ENCODE results near the gene ZNF236. TPM values are rescaled to one million over a fixed set of nuclear protein-coding genes. Genes with fewer than 3 reads are reported as not detected.

Gene ZNF236
- total RNA-seq, 4 donors from 2014 or later = 21.0 to 36.3 (median 31.8) TPM

DNA sequence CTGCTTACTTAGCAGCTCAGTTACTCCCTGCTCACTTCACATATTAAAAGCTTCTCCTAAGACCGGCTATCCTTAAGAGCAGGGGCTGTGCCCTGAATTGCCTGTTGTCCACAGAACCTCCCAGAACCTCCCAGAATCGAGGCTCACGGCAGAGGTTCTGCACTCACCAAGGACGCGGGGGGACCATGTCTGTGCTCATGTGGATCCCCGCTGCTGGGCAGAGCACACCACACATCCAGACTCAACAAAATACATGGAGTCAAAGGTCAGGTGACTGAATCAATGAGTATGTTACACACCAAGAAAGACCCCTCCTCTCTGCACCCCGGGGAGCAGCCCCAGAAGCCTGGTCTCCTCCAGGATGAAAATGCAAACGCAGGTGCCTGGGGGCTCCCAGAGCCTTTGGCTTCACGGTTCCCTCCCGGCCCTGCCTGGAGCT is 161.3 kb downstream of the ZNF236 start:
- 55 to 61% methylated on average over 9 of the region's 10 CpGs for WGBS, 2 donors
- peaks cover 0 to 47% (median 0%) of the 10 kb centered on the region in 3 donors for H3K36me3 ChIP-seq
- H3K27me3 ChIP-seq = no peaks in the 10 kb centered on the region
- DNase-seq (ENCODE audit: low spot score in 2 of 2) = no peak
- H3K27ac ChIP-seq = peak overlapping the region in 2 of 4 donors; percentile 44 to 82
- no peak overlapping the region for H3K4me3 ChIP-seq
- no peak for TF ChIP-seq EP300 (IDR thresholded peaks at IDR 0.05)
- no peak for TF ChIP-seq POLR2A (IDR thresholded peaks at IDR 0.05)
- TF ChIP-seq, protein P1, sequence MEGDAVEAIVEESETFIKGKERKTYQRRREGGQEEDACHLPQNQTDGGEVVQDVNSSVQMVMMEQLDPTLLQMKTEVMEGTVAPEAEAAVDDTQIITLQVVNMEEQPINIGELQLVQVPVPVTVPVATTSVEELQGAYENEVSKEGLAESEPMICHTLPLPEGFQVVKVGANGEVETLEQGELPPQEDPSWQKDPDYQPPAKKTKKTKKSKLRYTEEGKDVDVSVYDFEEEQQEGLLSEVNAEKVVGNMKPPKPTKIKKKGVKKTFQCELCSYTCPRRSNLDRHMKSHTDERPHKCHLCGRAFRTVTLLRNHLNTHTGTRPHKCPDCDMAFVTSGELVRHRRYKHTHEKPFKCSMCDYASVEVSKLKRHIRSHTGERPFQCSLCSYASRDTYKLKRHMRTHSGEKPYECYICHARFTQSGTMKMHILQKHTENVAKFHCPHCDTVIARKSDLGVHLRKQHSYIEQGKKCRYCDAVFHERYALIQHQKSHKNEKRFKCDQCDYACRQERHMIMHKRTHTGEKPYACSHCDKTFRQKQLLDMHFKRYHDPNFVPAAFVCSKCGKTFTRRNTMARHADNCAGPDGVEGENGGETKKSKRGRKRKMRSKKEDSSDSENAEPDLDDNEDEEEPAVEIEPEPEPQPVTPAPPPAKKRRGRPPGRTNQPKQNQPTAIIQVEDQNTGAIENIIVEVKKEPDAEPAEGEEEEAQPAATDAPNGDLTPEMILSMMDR (IDR thresholded peaks at IDR 0.05) = no peak
- no peaks in the 10 kb centered on the region for H3K9me3 ChIP-seq
- H3K4me1 ChIP-seq = peaks cover 0 to 36% (median 7%) of the 10 kb centered on the region in 4 donors

DNA sequence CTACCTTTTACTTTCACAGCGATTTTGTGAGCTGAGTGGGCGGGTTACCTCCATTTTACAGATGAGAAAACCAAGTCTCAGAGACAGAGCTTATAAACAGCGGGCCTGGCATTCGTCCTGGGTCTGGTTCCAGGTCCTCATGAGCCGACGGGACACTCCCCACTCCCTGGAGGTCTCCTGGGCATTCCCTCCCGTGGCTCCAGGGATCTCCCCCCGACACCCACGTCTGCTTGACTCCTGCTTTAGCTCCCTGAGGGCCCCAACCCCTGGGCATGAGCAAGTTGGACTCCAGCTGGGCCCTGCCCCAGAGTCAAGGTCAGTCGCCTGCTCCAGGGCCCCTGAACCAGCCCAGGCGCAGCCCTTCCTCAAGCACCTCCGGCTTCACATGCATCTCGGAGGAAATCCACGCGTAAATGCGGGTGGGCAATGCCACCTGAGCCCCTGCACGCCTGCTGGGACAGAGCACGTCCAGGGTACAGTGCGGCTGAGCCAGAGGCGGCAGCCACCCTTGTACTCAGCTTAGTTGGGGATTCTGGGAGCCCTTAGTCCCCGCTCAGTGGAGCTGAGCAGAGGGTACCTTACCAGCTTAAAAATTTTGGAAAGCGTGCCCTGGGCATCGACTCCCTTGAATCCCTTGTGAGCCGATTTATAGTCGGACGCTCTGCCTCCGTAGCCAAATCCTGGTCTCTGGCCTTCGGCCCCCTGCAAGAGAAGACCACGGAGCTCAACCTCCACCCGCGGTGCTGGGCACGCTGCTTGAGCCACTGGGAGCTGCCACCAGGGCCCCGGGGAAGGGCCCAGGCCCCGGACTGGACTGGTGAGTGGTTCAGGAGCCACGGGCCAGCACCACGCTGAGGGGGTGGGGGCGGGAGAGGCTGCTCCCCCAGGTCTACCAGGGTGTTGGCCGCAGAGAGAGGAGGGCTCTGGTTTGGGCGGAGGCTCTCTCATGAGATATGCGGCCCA is 162.1 kb downstream of the ZNF236 start:
- Histone ChIP-seq H3K4me3 (no peak overlapping the region), H3K27ac (peak overlapping the region in 2 of 4 donors; percentile 29 to 82), H3K9me3 (no peaks in the 10 kb centered on the region), H3K4me1 (peaks cover 0 to 43% (median 5%) of the 10 kb centered on the region in 4 donors), H3K27me3 (no peaks in the 10 kb centered on the region), H3K36me3 (peaks cover 0 to 44% (median 0%) of the 10 kb centered on the region in 3 donors)
- DNase-seq (ENCODE audit: low spot score in 2 of 2) = no peak
- WGBS, 2 donors = 83 to 84% methylated on average over 39 of the region's 40 CpGs
- TF ChIP-seq, protein P1 (IDR thresholded peaks at IDR 0.05) = no peak
- TF ChIP-seq POLR2A (IDR thresholded peaks at IDR 0.05) (no peak), EP300 (IDR thresholded peaks at IDR 0.05) (no peak)

DNA sequence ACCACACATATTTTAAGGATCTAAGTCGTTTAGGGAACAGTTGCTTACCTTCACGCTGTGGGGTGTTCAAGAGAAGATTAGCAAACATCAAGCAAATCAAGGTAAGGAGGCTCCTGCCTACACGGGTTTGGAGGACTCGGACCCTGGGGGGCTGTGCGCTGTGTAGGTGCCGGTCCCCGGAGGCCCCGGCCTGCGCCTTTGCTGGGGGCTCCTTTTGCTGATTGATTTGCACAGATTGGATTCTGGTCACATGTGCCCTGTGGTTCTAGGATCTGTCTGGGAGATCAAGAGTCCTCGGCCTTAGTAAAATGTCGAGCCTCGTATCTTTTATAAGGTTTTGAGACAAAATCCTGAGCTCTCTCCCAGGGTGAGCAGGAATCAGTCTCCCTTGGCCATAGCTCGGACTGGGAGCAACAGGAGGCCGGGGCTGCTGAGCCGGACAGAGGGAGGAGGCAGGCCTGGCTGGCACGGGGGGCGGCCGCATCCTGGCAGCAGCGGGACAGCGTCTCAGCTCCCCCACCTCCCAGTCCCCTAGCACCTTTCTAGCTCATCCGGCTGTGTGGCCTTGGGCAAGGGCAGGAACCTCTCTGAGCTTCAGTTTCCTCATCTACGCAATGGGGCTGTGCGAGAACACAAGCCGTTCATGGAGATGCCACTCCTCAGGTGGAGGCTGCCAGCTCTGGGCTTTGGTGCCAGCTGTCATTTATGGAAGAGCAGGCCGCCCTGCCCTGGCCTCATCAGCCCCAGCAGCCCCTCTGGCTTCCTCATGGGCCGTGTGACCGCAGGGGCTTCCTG is 163.0 kb downstream of the ZNF236 start:
- Histone ChIP-seq H3K9me3 (no peaks in the 10 kb centered on the region), H3K27me3 (no peaks in the 10 kb centered on the region), H3K4me1 (peaks cover 0 to 43% (median 5%) of the 10 kb centered on the region in 4 donors), H3K4me3 (no peak overlapping the region), H3K36me3 (peaks cover 0 to 44% (median 0%) of the 10 kb centered on the region in 3 donors), H3K27ac (peak overlapping the region in 3 of 4 donors; percentile 30 to 82 (median 82))
- WGBS, 2 donors = 85 to 87% methylated on average over 21 to 23 of the region's 27 CpGs
- no peak for DNase-seq (ENCODE audit: low spot score in 2 of 2)
- TF ChIP-seq EP300 (IDR thresholded peaks at IDR 0.05) (no peak), POLR2A (IDR thresholded peaks at IDR 0.05) (no peak)
- TF ChIP-seq, protein P1 (IDR thresholded peaks at IDR 0.05) = no peak

DNA sequence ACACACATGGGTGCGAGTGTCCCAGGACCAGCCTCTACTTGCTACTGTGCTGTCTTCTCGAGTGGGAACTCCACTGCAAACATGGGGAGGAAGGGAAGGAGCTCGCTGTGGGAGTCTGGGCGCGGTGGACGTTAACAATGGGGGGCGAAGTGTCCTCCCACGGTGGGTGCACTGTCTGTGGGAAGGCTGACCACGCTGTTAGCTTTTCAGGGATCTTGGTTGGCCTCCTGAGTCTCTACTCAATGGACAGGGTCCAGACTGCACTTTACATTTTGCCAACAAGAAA is 163.5 kb downstream of the ZNF236 start:
- DNase-seq (ENCODE audit: low spot score in 2 of 2) = no peak
- 66 to 84% methylated on average over 9 of the region's 9 CpGs for WGBS, 2 donors
- H3K4me1 ChIP-seq = peaks cover 0 to 40% (median 5%) of the 10 kb centered on the region in 4 donors
- peak overlapping the region in 3 of 4 donors; percentile 30 to 82 (median 82) for H3K27ac ChIP-seq
- no peaks in the 10 kb centered on the region for H3K27me3 ChIP-seq
- H3K36me3 ChIP-seq = peaks cover 0 to 44% (median 0%) of the 10 kb centered on the region in 3 donors
- H3K9me3 ChIP-seq = no peaks in the 10 kb centered on the region
- H3K4me3 ChIP-seq = no peak overlapping the region
- TF ChIP-seq EP300 (IDR thresholded peaks at IDR 0.05) (no peak), POLR2A (IDR thresholded peaks at IDR 0.05) (no peak)
- TF ChIP-seq, protein P1 (IDR thresholded peaks at IDR 0.05) = no peak

Measured in tibial nerve (tissue), 4 donors.